ENCODE measurements around the gene CACNA1A.
A peak's percentile ranks its signal among the peaks of the same experiment; 100 is the strongest.
"Not testable (repeated sequence)": the region's sequence is repeated elsewhere in the genome, so short reads cannot be mapped to it uniquely, and the experiment has no call there.

CACNA1A gene

DNA sequence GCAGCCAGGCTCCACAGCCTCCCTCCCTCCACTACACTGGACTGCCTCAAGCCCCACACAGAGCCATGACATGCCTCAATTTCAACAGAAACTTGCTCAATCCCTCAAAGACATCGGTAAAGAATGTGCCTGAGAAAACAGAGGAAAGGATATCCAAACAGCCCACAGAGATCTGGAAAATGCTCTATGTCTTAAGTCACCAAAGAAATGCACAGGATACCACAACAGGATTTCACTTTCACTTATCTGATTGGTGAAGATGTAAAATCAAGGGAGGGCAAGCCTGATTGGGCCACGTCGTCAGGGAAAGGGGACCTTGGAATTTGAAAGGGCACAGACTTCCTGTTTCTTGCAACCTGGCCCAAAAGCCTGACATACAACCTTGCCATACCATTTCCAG, 14.2 kb downstream of the CACNA1A start:
- DNase-seq: no peak

DNA sequence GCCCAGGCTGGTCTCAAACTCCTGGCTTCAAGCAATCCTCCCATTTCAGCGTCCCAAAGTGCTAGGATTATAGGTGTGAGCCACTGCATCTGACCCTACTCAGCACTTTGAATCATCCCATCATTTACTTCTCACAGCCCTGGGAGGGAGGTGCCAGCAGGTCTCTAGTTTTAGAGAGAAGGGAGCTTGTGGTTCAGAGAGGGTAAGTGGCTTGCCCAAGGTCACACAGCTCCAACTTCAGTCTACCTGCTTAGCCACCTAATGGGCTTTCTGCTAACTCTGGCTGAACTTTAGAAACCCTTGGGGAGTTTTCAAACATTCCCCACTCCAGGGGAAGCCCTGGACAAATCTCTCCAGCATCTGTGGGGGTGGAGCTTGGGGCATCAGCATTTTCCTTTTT, 18.3 kb downstream of the CACNA1A start:
- no peak for DNase-seq

DNA sequence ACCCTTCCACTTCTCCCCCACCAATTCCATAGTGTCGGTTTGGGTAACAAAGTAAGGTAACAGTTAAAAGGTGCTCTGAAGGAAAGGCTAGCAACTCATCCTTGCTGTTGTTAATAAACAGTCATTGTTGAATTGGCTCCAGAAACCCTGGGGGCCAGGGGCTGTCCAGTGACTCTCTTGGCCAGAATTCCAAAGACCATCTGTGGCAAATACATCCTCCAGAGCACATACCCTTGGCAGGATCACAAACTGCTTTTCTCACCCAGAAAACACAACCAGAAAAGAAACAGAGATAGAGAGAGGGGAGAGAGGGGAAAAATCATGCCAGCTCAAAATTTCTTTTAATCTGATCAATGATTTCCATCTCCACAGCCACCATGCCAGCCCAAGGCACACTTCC, 22.1 kb downstream of the CACNA1A start:
- no peak for DNase-seq

DNA sequence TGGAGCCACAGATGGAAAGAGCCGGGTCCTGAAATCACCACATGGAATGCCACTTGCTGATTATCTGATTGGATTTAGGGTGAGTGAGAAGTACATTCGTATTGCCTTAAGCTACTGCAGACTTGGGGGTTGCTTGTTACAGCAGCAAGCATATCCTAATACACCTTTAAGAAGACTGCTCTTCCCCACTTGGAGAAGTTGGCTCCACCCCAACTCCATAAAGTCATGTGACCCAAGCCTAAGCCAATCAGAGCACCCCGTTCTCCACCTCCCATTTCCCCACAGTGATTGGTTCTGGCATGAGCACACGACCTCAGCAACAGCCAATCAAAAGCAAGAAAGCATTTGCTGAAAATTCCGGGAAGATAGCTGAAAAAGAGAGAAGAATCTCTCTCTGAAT, 23.1 kb downstream of the CACNA1A start:
- DNase-seq: no peak

DNA sequence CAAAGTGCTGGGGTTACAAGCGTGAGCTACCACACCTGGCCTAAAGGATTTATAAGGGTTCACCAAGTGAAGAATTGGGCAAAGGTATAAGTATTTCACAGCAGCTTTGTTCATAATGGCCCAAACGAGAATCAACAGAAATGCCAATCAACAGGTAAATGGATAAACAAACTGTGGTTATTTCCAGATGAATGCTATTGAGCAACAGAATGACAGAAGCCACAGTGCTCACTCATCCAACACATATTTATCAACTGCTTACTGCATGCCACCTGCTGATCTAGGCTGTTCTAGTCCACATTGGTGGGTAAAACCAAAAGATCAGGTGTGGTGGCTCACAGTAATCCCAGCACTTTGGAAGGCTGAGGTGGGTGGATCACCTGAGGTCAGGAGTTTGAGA, 27.7 kb downstream of the CACNA1A start:
- DNase-seq: no peak

DNA sequence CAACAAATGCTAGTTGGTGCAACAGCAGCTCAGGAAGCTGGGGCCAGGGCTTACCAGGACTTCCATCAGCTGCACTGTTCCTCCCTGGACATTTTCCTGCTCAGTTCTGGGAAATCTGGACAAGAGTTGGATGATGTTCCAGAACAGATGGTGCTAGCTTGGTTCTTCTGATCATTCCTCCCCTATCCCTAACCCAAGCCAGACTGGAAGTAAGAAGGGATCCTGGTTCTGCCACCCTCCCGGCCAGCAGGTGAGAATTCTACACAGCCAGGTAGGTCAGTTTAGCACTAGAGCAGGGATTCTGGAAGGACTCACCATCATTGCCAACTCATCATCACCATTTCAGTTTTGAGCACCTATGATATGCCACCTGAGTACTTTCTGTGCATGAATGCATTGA, 30.2 kb downstream of the CACNA1A start:
- DNase-seq: no peak

DNA sequence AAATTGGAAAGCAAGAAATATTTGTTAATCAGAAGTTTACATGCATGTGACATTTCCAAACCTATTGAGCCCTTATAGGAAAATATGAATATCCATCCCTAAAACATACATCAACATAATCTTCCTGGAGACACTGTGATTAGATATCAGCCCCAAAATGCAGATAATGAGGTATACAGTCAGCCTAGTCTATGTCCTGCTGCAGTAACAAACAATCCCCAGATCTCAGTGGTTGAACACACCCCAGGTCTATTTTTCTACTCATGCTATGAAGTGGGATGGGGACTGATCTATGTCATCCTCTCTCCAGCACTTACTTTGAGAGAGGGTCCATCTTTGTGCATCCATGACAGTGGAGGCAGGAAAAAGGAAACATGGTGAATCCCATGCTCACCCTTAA, 31.2 kb downstream of the CACNA1A start:
- no peak for DNase-seq

DNA sequence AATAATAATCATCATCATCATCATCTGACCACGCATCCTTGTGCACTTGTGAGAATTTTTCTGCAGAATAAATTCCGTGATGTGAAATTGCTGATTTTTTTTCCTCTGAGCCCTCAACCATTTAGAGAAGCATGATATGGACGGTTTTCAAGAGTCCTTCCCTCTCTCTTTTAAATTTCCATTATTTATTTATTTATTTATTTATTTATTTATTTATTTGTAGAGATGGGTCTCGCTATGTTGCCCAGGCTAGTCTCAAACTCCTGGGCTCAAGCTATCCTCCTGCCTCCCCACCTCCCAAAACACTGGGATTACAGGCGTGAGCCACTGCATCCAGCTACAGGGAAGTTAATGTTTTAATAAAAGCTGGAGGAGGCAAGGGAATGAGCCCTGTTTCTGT, 39.6 kb downstream of the CACNA1A start:
- no peak for DNase-seq

DNA sequence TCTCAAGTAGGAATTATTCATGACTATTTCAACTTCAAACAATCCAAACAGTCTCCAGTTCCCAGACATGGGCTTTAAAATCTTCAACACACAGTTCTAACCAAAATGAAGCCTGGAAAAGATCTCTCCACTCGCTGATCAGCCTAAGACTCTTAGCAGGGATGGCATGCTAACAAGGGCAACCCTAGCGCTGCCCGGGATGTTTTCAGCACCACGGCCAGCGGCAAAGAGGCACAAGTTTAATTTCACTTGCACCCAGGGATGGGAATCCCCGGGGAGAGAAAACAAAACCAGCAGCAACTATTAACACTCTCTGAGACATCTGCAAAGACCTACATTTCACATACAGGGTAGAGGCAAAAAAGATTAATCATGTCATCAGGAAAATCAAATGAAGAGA, 43.0 kb downstream of the CACNA1A start:
- no peak for DNase-seq

DNA sequence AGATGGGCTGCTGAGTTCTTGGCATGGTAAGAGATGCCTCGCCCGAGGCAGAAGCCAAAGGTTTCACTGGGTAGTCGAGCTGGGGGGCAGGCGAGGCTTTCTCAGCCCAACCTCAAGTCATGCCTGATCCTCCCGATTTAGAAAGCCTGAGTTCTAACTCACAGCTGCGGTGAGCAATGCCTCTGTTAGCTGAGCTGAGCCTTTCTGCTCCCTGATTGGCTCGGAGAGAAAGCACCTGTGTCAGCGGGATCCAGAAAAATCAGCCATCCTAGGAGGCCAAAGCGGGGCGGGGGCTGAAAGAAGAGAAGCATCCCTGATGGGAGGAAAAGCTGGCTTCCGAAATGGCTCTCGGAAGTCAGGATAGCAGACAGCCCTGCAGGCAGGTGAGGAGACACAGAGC, 44.7 kb downstream of the CACNA1A start:
- no peak for DNase-seq

DNA sequence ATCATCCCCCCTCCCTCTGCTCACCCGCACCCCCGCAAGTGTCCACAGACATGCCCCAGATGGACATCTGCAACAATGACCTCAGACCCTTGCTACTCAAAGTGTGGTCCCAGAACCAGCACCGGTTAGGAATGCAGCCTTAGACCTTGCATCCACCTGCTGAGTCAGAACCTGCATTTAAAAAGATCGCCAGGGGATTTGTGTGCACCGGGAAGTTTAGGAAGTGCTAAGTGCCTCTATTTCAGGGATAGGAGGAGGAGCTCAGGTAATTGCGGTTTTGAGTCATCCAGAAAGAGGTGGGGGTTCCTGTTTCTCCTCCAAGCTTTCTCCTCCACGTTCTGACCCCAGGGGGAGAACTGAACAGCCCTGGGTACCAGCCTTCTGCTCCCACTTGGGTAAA, 46.2 kb downstream of the CACNA1A start:
- no peak for DNase-seq

DNA sequence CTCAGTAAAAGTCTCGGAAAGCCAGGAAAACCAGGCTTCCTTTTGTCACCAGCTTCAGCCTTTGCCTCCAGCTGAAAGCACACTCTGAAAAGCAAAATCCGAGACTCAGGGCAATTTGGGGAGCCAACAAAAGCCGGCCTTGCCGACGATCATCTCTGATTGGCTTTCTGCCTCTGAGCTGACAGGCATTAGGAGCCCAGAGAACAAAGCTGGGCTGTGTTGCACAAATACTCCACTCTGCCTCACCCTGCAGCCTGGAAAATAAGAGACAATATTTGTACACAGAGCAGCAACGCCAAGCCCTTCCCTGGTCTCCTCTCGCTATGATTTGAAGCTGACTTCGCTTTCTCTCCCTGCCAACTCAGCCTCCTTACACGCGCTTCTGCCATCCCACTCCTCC, 46.9 kb downstream of the CACNA1A start:
- DNase-seq: no peak

DNA sequence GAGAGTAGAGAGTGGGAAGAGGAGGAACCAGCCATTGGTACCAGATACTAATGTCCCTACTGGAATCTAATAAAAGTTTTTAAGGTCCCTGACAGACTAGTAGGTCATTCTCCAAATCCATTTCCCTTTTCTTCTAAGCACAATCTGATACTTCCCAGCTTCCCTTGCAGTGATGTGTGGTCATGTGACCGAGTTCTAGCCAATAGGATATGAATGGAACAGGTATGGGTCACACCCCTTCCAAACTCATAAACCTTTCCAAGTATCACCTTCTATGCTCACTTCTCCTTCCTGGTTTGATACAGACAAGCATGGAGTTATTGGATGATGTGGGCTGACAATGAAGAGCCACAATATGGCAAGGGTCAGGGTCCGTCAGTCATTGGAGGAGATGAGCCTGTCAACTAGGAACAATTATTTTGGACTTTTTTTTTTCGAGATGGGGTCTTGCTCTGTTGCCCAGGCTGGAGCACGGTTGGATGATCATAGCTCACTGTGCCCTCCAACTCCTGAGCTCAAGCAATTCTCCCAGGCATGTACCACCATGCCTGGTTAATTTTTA, 54.8 kb downstream of the CACNA1A start:
- no peak for DNase-seq

DNA sequence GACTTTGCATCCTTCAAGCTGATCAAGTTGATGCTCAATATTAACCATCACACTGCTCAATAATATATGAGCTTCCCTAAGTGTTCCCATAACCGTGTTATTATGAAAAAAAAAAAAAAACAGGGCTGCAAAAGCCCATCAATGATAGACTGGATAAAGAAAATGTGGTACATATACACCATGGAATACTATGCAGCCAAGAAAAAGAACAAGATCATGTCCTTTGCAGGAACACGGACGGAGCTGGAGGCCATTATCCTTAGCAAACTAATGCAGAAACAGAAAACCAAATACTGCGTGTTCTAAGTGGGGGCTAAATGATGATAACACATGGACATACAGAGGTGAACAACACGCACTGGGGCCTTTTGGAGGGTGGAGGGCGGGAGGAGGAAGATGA, 58.3 kb downstream of the CACNA1A start:
- no peak for DNase-seq

DNA sequence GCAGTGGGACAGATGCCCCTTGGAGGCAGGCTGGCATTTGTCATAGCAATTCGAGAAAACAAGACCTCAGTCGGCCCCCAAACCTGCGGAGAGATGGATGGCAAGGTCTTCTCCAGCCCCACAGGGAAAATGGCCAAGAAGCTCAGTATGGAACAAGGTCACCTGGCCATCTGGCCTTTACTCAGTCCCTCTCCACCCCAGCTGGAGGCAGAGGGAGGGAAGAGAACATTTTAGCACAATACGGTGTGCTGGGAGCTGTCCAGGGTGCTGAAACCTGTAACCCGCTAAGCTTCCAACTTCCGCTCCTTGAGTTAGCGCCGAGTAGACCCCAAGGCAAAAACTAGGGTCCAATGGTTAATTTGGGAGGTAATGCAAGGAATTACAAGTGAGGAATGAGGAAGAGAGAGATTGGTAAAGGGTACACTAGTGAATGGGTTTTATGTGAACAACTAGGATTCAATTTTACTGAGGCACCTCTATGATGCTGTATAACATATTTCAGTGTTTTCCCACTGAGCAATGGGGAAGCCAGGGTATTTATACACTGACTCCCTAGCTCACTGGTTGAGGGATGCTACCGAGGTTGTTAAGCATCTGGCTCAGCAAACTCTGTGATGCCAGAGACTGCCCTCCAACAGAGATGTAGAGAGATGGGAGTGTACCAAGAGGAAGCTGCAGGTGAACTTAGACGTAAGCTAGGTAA, 64.3 kb downstream of the CACNA1A start:
- DNase-seq: no peak

DNA sequence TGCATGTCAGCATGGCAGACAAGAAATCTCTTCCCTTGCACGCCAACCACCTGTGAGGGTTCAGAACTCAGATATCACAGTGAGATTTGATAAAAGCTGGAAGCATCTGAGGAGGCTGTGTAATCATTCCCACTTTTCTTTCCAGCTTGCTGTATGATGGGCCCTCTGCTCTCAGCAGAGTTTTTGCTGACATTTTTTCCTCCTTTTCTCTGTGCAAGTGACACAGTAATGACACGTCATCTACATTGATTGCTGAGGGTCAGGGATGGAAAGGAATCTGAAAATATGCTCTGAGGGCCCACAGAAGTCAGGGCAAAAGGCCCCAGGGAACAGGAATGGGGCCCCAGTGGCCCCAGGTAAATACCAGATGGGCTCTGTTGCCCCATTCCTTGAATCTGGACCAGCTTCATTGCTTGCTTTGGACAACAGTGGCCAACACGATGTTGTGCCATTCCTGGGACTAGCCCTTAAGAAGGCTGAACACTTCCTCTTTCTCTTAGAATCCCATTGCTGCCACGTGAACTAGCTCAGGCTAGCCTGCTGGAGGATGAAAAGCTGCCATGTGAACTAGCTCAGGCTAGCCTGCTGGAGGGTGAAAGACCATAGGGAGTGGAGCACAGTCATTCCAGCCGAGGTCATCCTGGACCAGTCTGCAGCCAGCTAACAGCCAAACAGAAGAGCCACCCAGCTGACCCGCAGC, 68.2 kb downstream of the CACNA1A start:
- DNase-seq: no peak

DNA sequence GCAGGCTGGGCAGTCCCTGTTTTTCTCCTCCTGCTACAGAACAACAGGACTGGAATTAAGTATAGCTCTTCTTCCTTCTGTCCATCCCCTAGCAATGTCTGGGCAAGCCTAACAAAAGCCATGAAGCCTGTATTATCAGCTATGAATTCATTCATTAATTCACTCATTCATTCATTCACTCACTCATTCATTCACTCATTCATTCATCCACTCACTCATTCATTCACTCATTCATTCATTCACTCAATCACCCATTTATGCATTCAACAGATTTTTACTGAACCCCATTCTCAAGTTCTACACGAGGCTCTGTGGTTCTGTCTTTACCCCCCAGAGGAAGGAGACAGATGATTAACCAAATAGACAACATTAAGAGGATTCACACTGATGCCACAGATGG, 69.9 kb downstream of the CACNA1A start:
- DNase-seq: no peak

DNA sequence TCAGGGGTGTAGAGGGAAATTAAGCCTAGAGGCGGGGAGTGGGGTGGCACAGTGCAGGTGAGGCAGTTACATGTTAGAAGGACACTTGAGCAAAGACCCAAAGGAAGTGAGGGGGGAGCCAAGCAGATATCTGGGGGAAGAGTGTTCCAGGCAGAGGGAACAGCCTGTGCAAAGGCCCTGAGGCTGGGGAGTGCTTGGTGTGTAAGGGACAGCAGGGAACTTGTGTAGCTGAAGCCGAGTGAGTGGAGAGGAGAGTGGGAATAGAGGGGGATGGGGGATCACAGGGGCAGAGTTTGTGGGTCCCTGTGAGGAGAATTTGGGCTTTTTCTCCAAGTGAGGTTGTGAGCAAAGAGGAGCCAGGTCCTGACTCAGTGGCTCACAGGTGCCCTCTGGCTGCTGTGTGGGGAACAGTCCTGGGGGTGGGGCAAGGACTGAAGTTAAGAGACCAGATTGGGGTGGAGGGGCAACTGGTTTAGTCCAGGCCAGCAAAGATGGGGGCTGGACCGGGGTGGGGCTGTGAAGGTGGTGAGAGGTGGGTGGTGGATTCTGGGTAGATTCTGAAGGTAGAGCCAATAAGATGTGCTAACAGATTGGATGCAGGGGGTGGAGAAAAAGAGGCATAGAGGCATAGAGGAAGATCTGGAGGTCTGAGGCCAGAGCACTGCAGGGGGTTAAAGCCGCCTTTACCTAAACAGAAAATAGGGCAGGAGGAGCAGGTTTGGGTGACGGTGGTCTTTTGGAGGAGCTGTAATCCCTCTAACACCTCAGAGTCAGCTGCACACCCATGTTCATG, 75.3 kb downstream of the CACNA1A start:
- peak; percentile 17 for DNase-seq

DNA sequence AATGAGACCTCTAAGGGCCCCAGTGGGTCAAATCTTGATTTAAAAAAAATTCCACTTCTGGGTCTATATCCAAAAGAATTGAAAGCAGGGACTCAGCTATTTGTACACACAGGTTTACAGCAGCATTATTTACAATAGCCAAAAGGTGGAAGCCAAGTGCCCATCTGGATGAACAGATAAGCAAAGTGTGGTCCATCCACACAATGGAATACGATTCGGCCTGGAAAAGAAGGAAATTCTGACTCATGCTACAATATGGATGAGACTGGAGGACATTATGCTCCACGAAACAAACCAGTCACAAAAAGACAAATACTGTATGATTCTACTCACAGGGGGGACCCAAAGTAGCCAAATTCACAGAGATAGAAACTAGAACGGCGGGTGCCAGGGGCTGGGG, 76.7 kb downstream of the CACNA1A start:
- DNase-seq: no peak

DNA sequence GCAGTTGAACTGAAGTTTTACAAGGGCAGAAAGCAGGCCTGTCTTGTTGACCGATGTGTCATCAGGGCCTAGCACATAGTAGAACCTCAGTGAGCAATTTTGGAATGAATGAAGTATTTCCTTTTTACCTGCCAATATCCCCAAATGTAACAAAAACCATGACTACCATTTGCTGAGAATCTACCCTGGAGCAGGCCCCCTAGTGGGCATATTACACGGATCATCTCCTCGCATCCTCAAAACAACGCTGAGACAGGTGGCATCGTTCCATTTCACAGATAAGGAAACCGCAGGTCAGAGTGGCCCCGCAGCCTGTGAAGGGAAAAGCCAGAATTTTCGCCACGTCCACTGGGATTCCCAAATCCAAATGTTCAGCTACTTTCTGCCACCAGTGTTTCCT, 77.9 kb downstream of the CACNA1A start:
- DNase-seq: no peak

DNA sequence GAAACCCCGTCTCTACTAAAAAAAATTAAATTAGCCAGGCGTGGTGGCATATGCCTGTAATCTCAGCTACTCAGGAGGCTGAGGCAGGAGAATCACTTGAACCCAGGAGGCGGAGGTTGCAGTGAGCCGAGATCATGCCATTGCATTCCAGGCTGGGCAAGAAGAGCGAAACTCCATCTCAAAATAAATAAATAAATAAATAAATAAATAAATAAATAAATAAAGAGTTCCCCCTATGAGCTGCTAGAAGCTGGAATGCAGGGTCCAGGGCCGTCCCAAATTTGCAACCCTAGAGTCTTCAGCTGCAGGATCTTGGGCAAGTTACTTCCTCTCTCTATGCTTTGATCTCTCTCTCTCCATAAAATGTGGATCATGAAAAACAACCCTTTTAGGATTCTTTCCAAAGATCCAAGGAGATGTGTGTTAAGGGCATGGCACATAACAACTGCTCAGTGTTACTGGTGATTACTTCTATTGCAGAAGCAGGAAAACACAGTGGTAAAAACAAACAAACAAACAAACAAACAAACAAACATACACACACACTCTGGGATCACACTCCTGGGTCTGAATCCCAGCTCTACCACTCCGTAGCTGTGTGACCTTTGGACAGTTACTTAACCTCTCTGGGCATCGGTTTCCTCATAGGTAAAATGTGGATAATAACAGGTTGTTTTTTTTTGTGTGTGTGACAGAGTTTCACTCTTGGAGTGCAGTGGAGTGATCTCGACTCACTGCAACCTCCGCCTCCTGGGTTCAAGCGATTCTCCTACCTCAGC, 78.8 kb downstream of the CACNA1A start:
- DNase-seq: no peak

DNA sequence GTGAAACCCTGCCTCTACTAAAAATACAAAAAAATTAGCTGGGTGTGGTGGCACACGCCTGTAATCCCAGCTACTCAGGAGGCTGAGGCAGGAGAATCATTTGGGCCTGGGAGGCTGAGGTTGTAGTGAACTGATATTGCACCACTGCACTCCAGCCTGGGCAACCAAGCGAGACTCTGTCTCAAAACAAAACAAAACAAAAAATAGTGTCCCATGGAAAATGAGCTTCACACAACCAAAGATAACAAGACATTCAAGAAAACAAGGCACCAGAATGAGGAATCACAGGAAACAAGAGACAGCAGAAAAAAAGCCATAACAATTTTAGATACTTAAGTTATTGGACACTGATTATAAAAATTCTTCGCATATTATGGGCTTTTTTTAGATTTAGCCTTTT, 80.4 kb downstream of the CACNA1A start:
- not testable (repeated sequence) for DNase-seq

DNA sequence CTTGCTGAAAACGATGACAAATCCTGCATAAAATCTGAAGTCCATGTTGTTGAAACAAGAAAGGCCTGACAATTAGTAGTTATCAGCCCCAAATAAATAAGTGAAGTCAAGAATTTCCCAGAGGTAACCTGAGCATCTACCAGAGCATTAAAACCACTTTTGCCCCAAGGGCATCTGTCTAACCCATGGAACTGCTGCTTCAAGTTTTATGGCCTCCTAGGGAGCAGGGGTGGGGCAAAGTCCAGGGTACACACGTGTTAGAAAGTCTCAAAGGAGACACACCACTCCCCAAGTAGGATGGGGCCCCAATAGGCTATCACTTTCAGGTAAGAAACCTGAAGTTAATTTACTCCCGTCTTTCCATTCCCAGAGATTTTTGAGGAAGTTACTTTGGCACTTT, 81.1 kb downstream of the CACNA1A start:
- DNase-seq: no peak
